SU-DHL-6 (cell line): ENCODE measurements around the gene BTBD1.
"Not testable (repeated sequence)": the region's sequence is repeated elsewhere in the genome, so short reads cannot be mapped to it uniquely, and the experiment has no call there.

ENCODE experiments used
- H2AFZ ChIP-seq: fragments of 200-600 bp; sonication (generic); 2 replicates; pipeline ENCODE4 v1.6.1; 2014; ENCODE audit warnings: low read depth, mild to moderate bottlenecking, moderate library complexity, mixed read lengths, antibody characterized with exemption, low read length; ENCODE audit not compliant: severe bottlenecking
- H3F3A ChIP-seq: fragments of 200-600 bp; shearing (Covaris generic); 2 replicates; pipeline ENCODE4 v1.6.0; 2016; ENCODE audit warnings: antibody characterized with exemption, mild to moderate bottlenecking; ENCODE audit not compliant: insufficient read depth
- H3K27ac ChIP-seq: fragments of 200-600 bp; sonication (generic); 2 replicates; pipeline ENCODE4 v1.5.1; 2016; ENCODE audit warnings: low read depth, mild to moderate bottlenecking, low read length, moderate library complexity, mixed read lengths
- H3K27me3 ChIP-seq: fragments of 200-600 bp; sonication (generic), shearing (Covaris generic); 2 replicates; pipeline ENCODE4 v1.6.0; 2014; ENCODE audit warnings: mild to moderate bottlenecking, low read length
- H3K36me3 ChIP-seq: fragments of 200-600 bp; sonication (generic); 2 replicates; pipeline ENCODE4 v1.6.1; 2014; ENCODE audit warnings: mild to moderate bottlenecking, low read length, mixed read lengths
- H3K4me2 ChIP-seq: fragments of 300-600, 200-600 bp; shearing (Covaris generic), sonication (generic); 2 replicates; pipeline ENCODE4 v1.6.0; 2014; ENCODE audit warnings: low read length, low read depth, mild to moderate bottlenecking; ENCODE audit not compliant: poor library complexity, severe bottlenecking
- H3K4me3 ChIP-seq: fragments of 200-600 bp; sonication (generic); 2 replicates; pipeline ENCODE4 v1.5.1; 2014; ENCODE audit warnings: antibody characterized with exemption, low read length, mild to moderate bottlenecking, mixed read lengths; ENCODE audit not compliant: insufficient read depth, poor library complexity, severe bottlenecking
- H3K79me2 ChIP-seq: fragments of 200-600 bp; sonication (generic); 2 replicates; pipeline ENCODE4 v1.6.1; 2014; ENCODE audit warnings: mild to moderate bottlenecking, low read length, moderate library complexity; ENCODE audit not compliant: insufficient read depth
- H3K9ac ChIP-seq: fragments of 200-600 bp; sonication (generic); 2 replicates; pipeline ENCODE4 v1.7.0; 2014; ENCODE audit warnings: mild to moderate bottlenecking, low read length
- H3K9me2 ChIP-seq: fragments of 200-600 bp; sonication (generic); replicated peaks from 2 replicates; pipeline ENCODE4 v1.6.1; 2014; ENCODE audit warnings: low read length; ENCODE audit not compliant: insufficient read depth
- H3K9me3 ChIP-seq: fragments of 200-600 bp; sonication (generic); 2 replicates; pipeline ENCODE4 v1.6.1; 2014; ENCODE audit warnings: low read length, mixed read lengths; ENCODE audit not compliant: insufficient read depth
- H4K20me1 ChIP-seq: fragments of 200-600 bp; sonication (generic); 2 replicates; pipeline ENCODE4 v1.6.1; 2014; ENCODE audit warnings: low read depth, mild to moderate bottlenecking, antibody characterized with exemption, low read length, moderate library complexity, mixed read lengths
- CTCF ChIP-seq: fragments of 200-600 bp; sonication (generic); IDR thresholded peaks from one replicate; pipeline ENCODE4 v1.5.1; 2017; ENCODE audit warnings: antibody characterized with exemption, mild to moderate bottlenecking, low read length, moderate library complexity; ENCODE audit not compliant: insufficient read depth, poor library complexity, severe bottlenecking
- EZH2phosphoT487 ChIP-seq: fragments of 200-600 bp; sonication (generic), shearing (Covaris generic); conservative IDR thresholded peaks from 2 replicates; pipeline ENCODE4 v1.6.1; 2018; ENCODE audit warnings: mild to moderate bottlenecking, antibody characterized with exemption, low read length, moderate library complexity, mixed read lengths

Gene BTBD1

DNA sequence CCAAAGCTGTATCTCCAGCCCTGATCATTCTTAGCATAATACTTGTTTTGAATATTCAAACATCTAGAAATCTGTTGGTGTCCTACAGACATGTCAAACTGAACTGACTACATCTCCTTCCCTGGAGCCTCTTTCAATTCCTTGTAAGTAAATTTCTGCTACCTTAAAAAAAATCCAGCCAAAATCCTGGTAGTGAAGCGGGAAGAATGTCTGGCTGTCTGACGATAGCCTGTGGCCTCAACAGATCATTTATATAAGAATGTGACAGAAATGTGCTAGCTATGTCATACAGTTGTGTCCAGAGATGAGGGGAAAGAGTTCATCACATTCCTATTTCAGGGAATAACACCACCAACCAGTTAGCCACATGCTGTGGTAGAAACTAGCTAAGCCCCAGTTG is 21.8 kb upstream of the BTBD1 start:
- no peaks in the 10 kb centered on the region for H3K9me3 ChIP-seq
- H3K27ac ChIP-seq = no peak overlapping the region
- H3K4me2 ChIP-seq = no peak overlapping the region
- H3K27me3 ChIP-seq = no peaks in the 10 kb centered on the region
- no peaks in the 10 kb centered on the region for H4K20me1 ChIP-seq
- no peak for TF ChIP-seq EZH2phosphoT487
- TF ChIP-seq CTCF = no peak
- no peaks in the 10 kb centered on the region for H3K36me3 ChIP-seq
- no peaks in the 10 kb centered on the region for H3K9me2 ChIP-seq
- no peaks in the 10 kb centered on the region for H3F3A ChIP-seq
- H3K4me3 ChIP-seq = no peak overlapping the region
- H3K9ac ChIP-seq = no peak overlapping the region
- H3K79me2 ChIP-seq = no peaks in the 10 kb centered on the region
- no peak overlapping the region for H2AFZ ChIP-seq

DNA sequence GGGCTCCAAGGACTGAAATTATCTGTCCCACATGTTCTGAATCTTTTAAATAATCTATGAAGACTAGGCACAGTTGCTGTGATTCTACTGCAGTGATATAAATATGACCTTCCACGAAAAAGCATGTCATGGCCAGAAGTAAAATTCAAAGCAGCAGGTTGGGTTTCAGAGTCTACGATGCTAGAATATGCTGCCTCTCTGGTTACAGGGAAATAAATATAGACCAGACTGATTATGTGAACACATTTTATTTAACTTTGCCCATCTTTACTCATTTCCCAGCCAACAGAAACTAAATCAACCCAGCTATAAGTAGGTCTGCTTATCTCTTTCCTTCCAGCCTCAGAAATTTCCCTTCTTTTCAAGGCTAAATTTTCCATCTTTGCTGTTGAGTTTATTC is 20.5 kb upstream of the BTBD1 start:
- Histone ChIP-seq H3K4me3 (no peak overlapping the region), H3K79me2 (no peaks in the 10 kb centered on the region)
- no peak for TF ChIP-seq EZH2phosphoT487
- TF ChIP-seq CTCF = no peak

DNA sequence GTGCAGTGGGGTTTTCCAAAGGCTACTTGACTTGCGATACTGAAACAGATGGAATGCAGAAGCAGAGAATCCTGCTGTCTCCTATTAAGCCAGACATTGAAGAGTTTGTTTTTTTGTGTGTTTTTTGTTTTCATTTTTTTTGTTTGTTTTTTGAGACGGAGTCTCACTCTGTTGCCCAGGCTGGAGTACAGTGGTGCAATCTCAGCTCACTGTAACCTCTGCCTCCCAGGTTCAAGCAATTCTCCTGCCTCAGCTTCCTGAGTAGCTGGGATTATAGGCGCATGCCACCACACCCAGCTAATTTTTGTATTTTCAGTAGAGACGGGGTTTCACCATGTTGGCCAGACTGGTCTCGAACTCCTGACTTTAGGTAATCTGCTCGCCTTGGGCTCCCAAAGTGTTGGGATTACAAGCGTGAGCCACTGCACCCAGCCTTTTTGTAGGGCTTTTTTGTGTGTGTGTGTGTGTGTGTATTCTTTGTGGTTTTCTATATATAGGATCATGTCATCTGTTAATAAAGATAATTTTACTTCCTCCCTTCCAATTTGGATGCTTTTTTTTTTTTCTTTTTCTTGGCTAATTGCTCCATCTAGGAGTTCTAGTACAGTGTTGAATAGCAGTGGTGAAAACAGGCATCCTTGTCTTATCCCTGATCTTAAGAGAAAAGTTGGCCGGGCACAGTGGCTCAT is 19.0 kb upstream of the BTBD1 start:
- not testable (repeated sequence) for H3K36me3 ChIP-seq, H3K79me2 ChIP-seq, H3K9me3 ChIP-seq, H3K27me3 ChIP-seq, H3F3A ChIP-seq, H3K4me3 ChIP-seq, H2AFZ ChIP-seq, H4K20me1 ChIP-seq, H3K9me2 ChIP-seq, H3K9ac ChIP-seq, H3K4me2 ChIP-seq, H3K27ac ChIP-seq

More for the DNA sequence above, 20.5 kb upstream of the BTBD1 start:
- Histone ChIP-seq H3K4me2 (no peak overlapping the region), H2AFZ (no peak overlapping the region), H4K20me1 (no peaks in the 10 kb centered on the region), H3K27me3 (no peaks in the 10 kb centered on the region), H3K9me2 (no peaks in the 10 kb centered on the region), H3K9ac (no peak overlapping the region), H3K27ac (no peak overlapping the region), H3K9me3 (no peaks in the 10 kb centered on the region), H3F3A (no peaks in the 10 kb centered on the region), H3K36me3 (no peaks in the 10 kb centered on the region)

GRCh38 chr15:83085461-83085860 is 18.4 kb upstream of the BTBD1 start:
- H3K36me3 ChIP-seq, H3K79me2 ChIP-seq, H3F3A ChIP-seq: not testable (repeated sequence)

More at GRCh38 chr15:83085461-83085860, 18.4 kb upstream of the BTBD1 start:
- H3K9me3 ChIP-seq, H3K9me2 ChIP-seq, H3K9ac ChIP-seq, H4K20me1 ChIP-seq, H3K27ac ChIP-seq, H3K4me2 ChIP-seq, H3K4me3 ChIP-seq, H2AFZ ChIP-seq, H3K27me3 ChIP-seq: not testable (repeated sequence)
